Endothelial cell of umbilical vein (primary cell): ENCODE data around the gene ASAP2. TPM values are rescaled to one million over a fixed set of nuclear protein-coding genes. Genes with fewer than 3 reads are reported as not detected.

ENCODE experiments used
- BruUV-seq: library from RNA; stranded (reverse); fragments of 400-500 nt; replicated peaks from 2 replicates; lab custom pipeline; 2021; lab: Mats Ljungman, UMichigan
- CTCF ChIA-PET: fragments of 300-600, 350-600 bp; sonication (Branson Sonifier 250); formaldehyde crosslinking; loops from one replicate; lab custom pipeline; 2021; ENCODE audit warnings: antibody characterized with exemption, inconsistent platforms; lab: Charles Lee
- POLR2A ChIA-PET: fragments of 300-600, 350-600 bp; sonication (Branson Sonifier 250); formaldehyde crosslinking; loops from one replicate; lab custom pipeline; 2021; ENCODE audit warnings: antibody characterized with exemption, inconsistent platforms; lab: Charles Lee
- DNase-seq: peaks from one replicate; pipeline ENCODE4 v3.0.0-alpha.2; 2011; ENCODE audit warnings: low read depth, low spot score
- FAIRE-seq: peaks from 2 replicates; lab custom pipeline; 2011; peaks lifted over from hg19 to GRCh38; lab: Jason Lieb, UNC
- H2AFZ ChIP-seq: 2 replicates; pipeline ENCODE4 v1.6.0; 2012; ENCODE audit warnings: low read depth, low read length, control low read depth, inconsistent platforms
- H3K27ac ChIP-seq: 2 replicates; pipeline ENCODE4 v1.5.1; 2011; ENCODE audit warnings: low read depth, mild to moderate bottlenecking, control low read depth, low read length, moderate library complexity; ENCODE audit not compliant: insufficient read depth
- H3K27me3 ChIP-seq, 2 experiments: 2 replicates each; pipeline versions ENCODE4 v1.6.0 to v1.6.1; 2011; ENCODE audit warnings: low read length in 2 of 2, mixed read lengths in 1 of 2; ENCODE audit not compliant: control insufficient read depth in 2 of 2, insufficient read depth in 2 of 2
- H3K36me3 ChIP-seq, 2 experiments: 2 replicates in 1 of 2; 3 replicates in 1 of 2; pipeline ENCODE4 v1.5.1; 2011; ENCODE audit warnings: low read length in 2 of 2, mild to moderate bottlenecking in 1 of 2, moderate library complexity in 1 of 2; ENCODE audit not compliant: control insufficient read depth in 2 of 2, insufficient read depth in 2 of 2; ENCODE audit errors: extremely low read depth in 1 of 2
- H3K4me1 ChIP-seq: 3 replicates; pipeline ENCODE4 v1.5.1; 2011; ENCODE audit warnings: mild to moderate bottlenecking, low read length; ENCODE audit not compliant: control insufficient read depth, insufficient read depth; ENCODE audit errors: extremely low read depth
- H3K4me2 ChIP-seq: 2 replicates; pipeline ENCODE4 v1.6.1; 2011; ENCODE audit warnings: low read length, control low read depth, mixed read lengths; ENCODE audit not compliant: insufficient read depth
- H3K4me3 ChIP-seq, 3 experiments: fragments of 200-600 bp in 1 of 3; sonication (generic), shearing (Covaris generic) in 1 of 3; replicated peaks in 1 of 3; 2 replicates each; pipeline ENCODE4 v1.5.1; 2011 to 2016; ENCODE audit warnings: control low read depth in 3 of 3, low read length in 3 of 3, mild to moderate bottlenecking in 2 of 3, inconsistent platforms in 1 of 3, low read depth in 1 of 3, moderate library complexity in 1 of 3; ENCODE audit not compliant: insufficient read depth in 1 of 3
- H3K79me2 ChIP-seq: 2 replicates; pipeline ENCODE4 v1.6.0; 2012; ENCODE audit warnings: low read length, inconsistent platforms; ENCODE audit not compliant: control insufficient read depth, insufficient read depth
- H3K9ac ChIP-seq: replicated peaks from 2 replicates; pipeline ENCODE3; 2011; ENCODE audit warnings: low read length, control low read depth; ENCODE audit not compliant: insufficient read depth; ENCODE audit errors: extremely low read depth
- H3K9me1 ChIP-seq: replicated peaks from 3 replicates; pipeline ENCODE4 v1.6.0; 2011; ENCODE audit warnings: mild to moderate bottlenecking, low read length; ENCODE audit not compliant: control insufficient read depth, insufficient read depth; ENCODE audit errors: extremely low read depth
- H3K9me3 ChIP-seq: replicated peaks from 2 replicates; pipeline ENCODE4 v1.5.1; 2012; ENCODE audit warnings: low read length, inconsistent platforms; ENCODE audit not compliant: control insufficient read depth, insufficient read depth
- H4K20me1 ChIP-seq: replicated peaks from 2 replicates; pipeline ENCODE3; 2011; ENCODE audit warnings: mild to moderate bottlenecking, low read length; ENCODE audit not compliant: control insufficient read depth, insufficient read depth; ENCODE audit errors: extremely low read depth
- CTCF ChIP-seq, 2 donors: IDR thresholded peaks; 1 replicate in 1 of 2; 2 replicates in 1 of 2; pipeline ENCODE4 v1.5.1; 2011; ENCODE audit warnings: low read length in 2 of 2, mild to moderate bottlenecking in 2 of 2, moderate library complexity in 2 of 2, control low read depth in 1 of 2, inconsistent platforms in 1 of 2, low read depth in 1 of 2; ENCODE audit not compliant: insufficient read depth in 1 of 2; ENCODE audit errors: extremely low read depth in 1 of 2
- EZH2 ChIP-seq: IDR thresholded peaks from 2 replicates; pipeline ENCODE4 v1.6.1; 2012; ENCODE audit warnings: borderline replicate concordance, low read depth, mild to moderate bottlenecking, moderate library complexity, low read length, inconsistent platforms; ENCODE audit not compliant: severe bottlenecking
- FOS ChIP-seq: IDR thresholded peaks from 2 replicates; pipeline ENCODE4 v1.6.1; 2011; ENCODE audit warnings: mild to moderate bottlenecking, low read length, moderate library complexity, borderline replicate concordance; ENCODE audit not compliant: insufficient read depth
- GATA2 ChIP-seq: IDR thresholded peaks from 2 replicates; pipeline ENCODE4 v1.7.0; 2011; ENCODE audit warnings: low read depth, mild to moderate bottlenecking, moderate library complexity, mixed read lengths, low read length; ENCODE audit not compliant: insufficient read length, insufficient read depth
- JUN ChIP-seq: IDR thresholded peaks from 2 replicates; pipeline ENCODE4 v1.6.1; 2011; ENCODE audit warnings: borderline replicate concordance, low read depth; ENCODE audit not compliant: insufficient read length, insufficient read depth
- MAX ChIP-seq: IDR thresholded peaks from 2 replicates; pipeline ENCODE4 v1.6.1; 2011; ENCODE audit not compliant: insufficient read depth, insufficient read length
- MYC ChIP-seq: IDR thresholded peaks from one replicate; pipeline ENCODE4 v1.6.1; 2011; ENCODE audit warnings: mild to moderate bottlenecking, low read depth, low read length
- POLR2A ChIP-seq: IDR thresholded peaks from 2 replicates; pipeline ENCODE4 v1.6.1; 2012; ENCODE audit warnings: low read depth, mild to moderate bottlenecking, control low read depth, low read length
- POLR2AphosphoS5 ChIP-seq: IDR thresholded peaks from 2 replicates; pipeline ENCODE4 v1.6.1; 2012; ENCODE audit warnings: low read depth, mild to moderate bottlenecking, control low read depth, low read length, moderate library complexity; ENCODE audit not compliant: insufficient read depth
- dilution Hi-C: fragments of 300-500 bp; cut with MboI; formaldehyde crosslinking; loops from one replicate; pipeline ENCODE4 v1.15.0; 2019; ENCODE audit warnings: low sequenced_read_pairs; ENCODE audit not compliant: extremely low pct_ligation_motif_present
- intact Hi-C: fragments of 100-400 bp; cut with micrococcal nuclease; formaldehyde crosslinking; loops from one replicate; pipeline ENCODE4 v1.10.0; 2022
- polyA plus RNA-seq, 4 experiments: library from polyadenylated mRNA; depleted of rRNA in 3 of 4; stranded (reverse) in 3 of 4; unstranded in 1 of 4; fragments of >200 nt; gene quantifications; 2 replicates each; pipeline versions ENCODE4 v1.2.1 to v1.2.3, GENCODE V29; 2011 to 2012; ENCODE audit warnings: missing spikeins in 1 of 4
- total RNA-seq: library from RNA; stranded (reverse); gene quantifications from 2 replicates; pipeline ENCODE4 v1.2.3, GENCODE V29; 2021

ASAP2 gene
- total and polyA plus RNA-seq, 2 donors (not counting 3 experiments of a cell fraction or from before 2014, with no cell fraction given), result 31.1 to 79.2 TPM

GRCh38 chr2:9282128-9283112, 75.8 kb downstream of the ASAP2 start:
- no peaks in the 10 kb centered on the region for H3K9me3 ChIP-seq
- intact Hi-C loops (no loop called here), dilution Hi-C loops (no loop called here)
- no peak overlapping the region for H2AFZ ChIP-seq
- H3K27me3 ChIP-seq, result no peaks in the 10 kb centered on the region
- FAIRE-seq, result no peak
- no peak overlapping the region for H3K4me2 ChIP-seq
- no peak for DNase-seq
- no TSS peak for BruUV-seq
- TF ChIP-seq MYC (no peak), FOS (no peak), EZH2 (no peak), CTCF (IDR thresholded peaks at IDR 0.05; ENCODE audit: extremely low read depth in 1 of 2, insufficient read depth in 1 of 2, low read depth in 1 of 2, low read length in 2 of 2) (no peak), MAX (no peak), POLR2AphosphoS5 (no peak), JUN (no peak), POLR2A (no peak), GATA2 (no peak)
- no peak overlapping the region for H3K4me3 ChIP-seq
- no peak overlapping the region for H3K27ac ChIP-seq
- peaks cover 45% of the 10 kb centered on the region for H3K79me2 ChIP-seq
- H3K4me1 ChIP-seq, result peaks cover 22% of the 10 kb centered on the region
- ChIA-PET CTCF (no interaction called here), POLR2A (no interaction called here)
- peaks cover 2 to 15% of the 10 kb centered on the region in 2 experiments for H3K36me3 ChIP-seq
- no peaks in the 10 kb centered on the region for H3K9me1 ChIP-seq
- H4K20me1 ChIP-seq, result no peaks in the 10 kb centered on the region
- no peak overlapping the region for H3K9ac ChIP-seq
